Gastrocnemius medialis (tissue), 4 donors: ENCODE measurements around the gene CHTF18. TPM values are rescaled to one million over a fixed set of nuclear protein-coding genes. Genes with fewer than 3 reads are reported as not detected.

Source experiments
- ATAC-seq, 2 donors: fragments of 150-250 bp; one replicate each; pipeline ENCODE4 v1.9.1; 2016
- DNase-seq, 2 donors: peaks; one replicate each; pipeline ENCODE4 v3.0.0-alpha.2; 2019
- H3K27ac ChIP-seq, 4 donors: fragments of 200-600 bp; sonication (generic); 1 replicate in 1 of 4; 2 replicates in 3 of 4; pipeline ENCODE4 v1.5.1; 2016 to 2018; ENCODE audit warnings: mild to moderate bottlenecking in 2 of 4, moderate library complexity in 1 of 4
- H3K27me3 ChIP-seq, 3 donors: fragments of 200-600 bp; sonication (generic) in 2 of 3; 1 replicate in 1 of 3; 2 replicates in 2 of 3; pipeline versions ENCODE4 v1.5.1 to v1.6.0; 2016 to 2019; ENCODE audit warnings: mild to moderate bottlenecking in 1 of 3, moderate library complexity in 1 of 3
- H3K36me3 ChIP-seq, 2 donors: fragments of 200-600 bp; sonication (generic) in 1 of 2; one replicate each; pipeline ENCODE4 v1.5.1; 2017 to 2018
- H3K4me1 ChIP-seq, 2 donors: fragments of 200-600 bp; sonication (generic) in 1 of 2; one replicate each; pipeline ENCODE4 v1.5.1; 2016 to 2017; ENCODE audit warnings: mild to moderate bottlenecking in 2 of 2
- H3K4me3 ChIP-seq, 4 donors: fragments of 200-600 bp; sonication (generic) in 3 of 4; 1 replicate in 1 of 4; 2 replicates in 3 of 4; pipeline ENCODE4 v1.5.1; 2016 to 2019; ENCODE audit warnings: mild to moderate bottlenecking in 2 of 4
- H3K9me3 ChIP-seq, 3 donors: fragments of 200-600 bp; sonication (generic) in 2 of 3; 1 replicate in 1 of 3; 2 replicates in 2 of 3; pipeline ENCODE4 v1.5.1; 2016 to 2019
- CTCF ChIP-seq, 5 experiments: fragments of 450-650 bp in 3 of 5; fragments of 200-600 bp in 2 of 5; sonication (generic) in 2 of 5; IDR thresholded peaks in 4 of 5; conservative IDR thresholded peaks in 1 of 5; 1 replicate in 4 of 5; 2 replicates in 1 of 5; pipeline ENCODE4 v1.5.1; 2016 to 2019; ENCODE audit warnings: antibody characterized with exemption in 5 of 5, mild to moderate bottlenecking in 3 of 5, moderate library complexity in 3 of 5
- POLR2A ChIP-seq, 2 donors: fragments of 450-650 bp; IDR thresholded peaks; one replicate each; pipeline ENCODE4 v1.6.1; 2017; ENCODE audit warnings: antibody characterized with exemption in 2 of 2, mild to moderate bottlenecking in 2 of 2, moderate library complexity in 2 of 2
- in situ Hi-C, 4 donors: fragments of 200-750 bp; cut with MboI; loops; one replicate each; pipeline versions ENCODE4 v1.15.0 to v1.8.0; 2017; ENCODE audit warnings: low sequenced_read_pairs in 4 of 4
- intact Hi-C: fragments of 100-400 bp; cut with DNase I; formaldehyde crosslinking; loops from one replicate; pipeline ENCODE4 v1.15.1; 2023; ENCODE audit warnings: low total_unique reads
- total RNA-seq, 4 donors: library from RNA; depleted of rRNA; stranded (reverse); fragments of >200 nt; gene quantifications; one replicate each; pipeline versions ENCODE4 v1.1.0 to v1.2.3, GENCODE V29; 2016

Gene CHTF18
- total RNA-seq, 4 donors from 2014 or later = 0.44 to 5.8 (median 3.1) TPM

GRCh38 chr16:793414-793813 is 5.0 kb downstream of the CHTF18 start:
- intact Hi-C loops = no loop called here
- no peaks in the 10 kb centered on the region for H3K9me3 ChIP-seq
- in situ Hi-C loops = no loop called here
- TF ChIP-seq CTCF (IDR thresholded peaks at IDR 0.05 in 4 of 5, conservative IDR thresholded peaks at IDR 0.05 in 1 of 5) = no peak
- TF ChIP-seq POLR2A (IDR thresholded peaks at IDR 0.05) = no peak
- ATAC-seq (no peak), DNase-seq (no peak)
- H3K4me3 ChIP-seq = no peak overlapping the region
- H3K27ac ChIP-seq = no peak overlapping the region
- H3K4me1 ChIP-seq = peaks cover 5 to 8% of the 10 kb centered on the region in 2 donors
- H3K36me3 ChIP-seq = no peaks in the 10 kb centered on the region
- H3K27me3 ChIP-seq = peaks cover 0 to 15% (median 8%) of the 10 kb centered on the region in 3 donors

DNA sequence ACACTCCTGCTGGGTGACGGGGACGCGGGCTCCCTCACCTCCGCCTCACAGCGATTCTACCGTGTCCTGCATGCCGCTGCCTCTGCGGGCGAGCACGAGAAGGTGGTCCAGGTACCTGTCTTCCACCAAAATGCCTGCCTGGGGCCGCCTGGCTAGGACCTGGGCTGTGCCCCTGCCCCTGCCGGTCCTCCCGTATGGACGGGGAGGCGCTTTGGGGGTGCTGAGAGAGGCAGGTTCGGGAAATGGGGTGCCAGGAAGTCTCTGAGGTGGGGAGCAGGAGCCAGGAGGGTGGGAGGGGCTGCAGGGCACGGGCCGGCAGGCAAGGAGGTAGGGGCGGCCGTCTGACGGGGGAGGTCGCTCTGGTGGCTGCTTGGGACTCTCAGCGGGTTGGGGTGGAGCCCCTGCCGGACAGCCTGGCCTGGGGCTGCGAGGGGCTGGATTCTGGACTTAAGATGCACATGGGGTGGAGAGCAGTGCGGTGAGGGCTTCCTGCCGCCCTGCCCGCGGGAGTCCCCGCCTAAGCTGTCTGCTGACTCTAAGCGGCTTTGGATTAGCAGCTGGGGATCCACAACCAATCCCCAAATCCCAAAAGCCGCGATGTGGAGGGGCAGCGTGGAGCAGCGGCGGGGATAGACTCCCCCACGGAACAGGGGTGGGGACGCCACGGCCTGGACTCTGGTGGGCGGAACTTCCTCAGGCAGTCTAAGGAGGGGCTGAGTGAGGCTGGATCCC is 5.8 kb downstream of the CHTF18 start:
- TF ChIP-seq POLR2A (IDR thresholded peaks at IDR 0.05) = no peak
- TF ChIP-seq CTCF (IDR thresholded peaks at IDR 0.05 in 4 of 5, conservative IDR thresholded peaks at IDR 0.05 in 1 of 5) = no peak
- ATAC-seq = no peak

GRCh38 chr16:794853-795466 is 6.5 kb downstream of the CHTF18 start:
- TF ChIP-seq CTCF (IDR thresholded peaks at IDR 0.05 in 4 of 5, conservative IDR thresholded peaks at IDR 0.05 in 1 of 5) (no peak), POLR2A (IDR thresholded peaks at IDR 0.05) (no peak)
- in situ Hi-C loops = no loop called here

More for the DNA sequence above, 5.8 kb downstream of the CHTF18 start:
- peaks cover 8 to 23% (median 13%) of the 10 kb centered on the region in 3 donors for H3K27me3 ChIP-seq
- no peaks in the 10 kb centered on the region for H3K36me3 ChIP-seq
- peaks cover under 1% of the 10 kb centered on the region in 2 donors for H3K4me1 ChIP-seq
- no peak for DNase-seq
- H3K4me3 ChIP-seq = no peak overlapping the region
- no peak overlapping the region for H3K27ac ChIP-seq
- no peaks in the 10 kb centered on the region for H3K9me3 ChIP-seq
- in situ Hi-C loops = no loop called here
- intact Hi-C loops = no loop called here

GRCh38 chr16:795580-796229 is 7.3 kb downstream of the CHTF18 start:
- no peak overlapping the region for H3K27ac ChIP-seq
- peaks cover 16 to 38% (median 27%) of the 10 kb centered on the region in 3 donors for H3K27me3 ChIP-seq
- TF ChIP-seq CTCF (IDR thresholded peaks at IDR 0.05 in 4 of 5, conservative IDR thresholded peaks at IDR 0.05 in 1 of 5) (no peak), POLR2A (IDR thresholded peaks at IDR 0.05) (no peak)
- intact Hi-C loops = no loop called here
- no peaks in the 10 kb centered on the region for H3K36me3 ChIP-seq
- H3K4me3 ChIP-seq = no peak overlapping the region
- in situ Hi-C loops = no loop called here
- H3K9me3 ChIP-seq = no peaks in the 10 kb centered on the region
- no peaks in the 10 kb centered on the region for H3K4me1 ChIP-seq
- ATAC-seq (no peak), DNase-seq (no peak)

More at GRCh38 chr16:794853-795466, 6.5 kb downstream of the CHTF18 start:
- H3K27ac ChIP-seq = no peak overlapping the region
- peaks cover 9 to 30% (median 20%) of the 10 kb centered on the region in 3 donors for H3K27me3 ChIP-seq
- ATAC-seq (no peak), DNase-seq (no peak)
- intact Hi-C loops = no loop called here
- H3K9me3 ChIP-seq = no peaks in the 10 kb centered on the region
- H3K4me3 ChIP-seq = no peak overlapping the region
- H3K36me3 ChIP-seq = no peaks in the 10 kb centered on the region
- H3K4me1 ChIP-seq = no peaks in the 10 kb centered on the region
